WTC11 (cell line): Measurements from ENCODE around the gene ADM5. TPM values are rescaled to one million over a fixed set of nuclear protein-coding genes. Genes with fewer than 3 reads are reported as not detected.
A peak's percentile ranks its signal among the peaks of the same experiment; 100 is the strongest.

ENCODE experiments used
- ATAC-seq: fragments of 200-7000 bp; cut with Tn5 transposase; 2 replicates; pipeline ENCODE4 v1.10.0; 2021; ENCODE audit warnings: mild to moderate bottlenecking, moderate library complexity
- CTCF ChIA-PET: fragments of 300-600 bp; sonication (Branson Sonifier 250); formaldehyde crosslinking; loops from one replicate; lab custom pipeline; 2021; ENCODE audit warnings: antibody characterized with exemption; lab: Charles Lee
- POLR2A ChIA-PET: fragments of 350-600 bp; sonication (Branson Sonifier 250); formaldehyde crosslinking; loops from one replicate; lab custom pipeline; 2021; ENCODE audit warnings: antibody characterized with exemption; lab: Charles Lee
- DNase-seq: peaks from one replicate; pipeline ENCODE4 v3.0.0; 2021; ENCODE audit warnings: low spot score
- H3K27ac Mint-ChIP-seq: 2 replicates; pipeline ENCODE4 v1.8.0; 2021; ENCODE audit warnings: mixed read lengths
- H3K27me3 Mint-ChIP-seq: 2 replicates; pipeline ENCODE4 v1.8.0; 2021; ENCODE audit warnings: low read depth, mild to moderate bottlenecking, moderate library complexity, mixed read lengths
- H3K36me3 Mint-ChIP-seq: 2 replicates; pipeline ENCODE4 v1.8.0; 2021; ENCODE audit warnings: mixed read lengths
- H3K4me1 Mint-ChIP-seq: 2 replicates; pipeline ENCODE4 v1.8.0; 2022; ENCODE audit warnings: mixed read lengths
- H3K4me3 Mint-ChIP-seq: 2 replicates; pipeline ENCODE4 v1.8.0; 2021; ENCODE audit warnings: mild to moderate bottlenecking, moderate library complexity, mixed read lengths
- H3K9me3 Mint-ChIP-seq: 2 replicates; pipeline ENCODE4 v1.8.0; 2021; ENCODE audit warnings: mixed read lengths
- ATF2 ChIP-seq: sonication (generic); formaldehyde crosslinking; IDR thresholded peaks from 2 replicates; pipeline ENCODE4 v1.8.1; 2022; ENCODE audit warnings: low read depth, missing genetic modification reagents, borderline replicate concordance
- CBFB ChIP-seq: sonication (generic); formaldehyde crosslinking; IDR thresholded peaks from 2 replicates; pipeline ENCODE4 v1.8.1; 2022; ENCODE audit warnings: mild to moderate bottlenecking, low read depth, missing genetic modification reagents
- CTCF ChIP-seq: fragments of 200-600 bp; IDR thresholded peaks from 2 replicates; pipeline ENCODE4 v1.8.0; 2022; ENCODE audit warnings: antibody characterized with exemption
- E2F5 ChIP-seq: sonication (generic); formaldehyde crosslinking; IDR thresholded peaks from 2 replicates; pipeline ENCODE4 v1.8.1; 2022; ENCODE audit warnings: mild to moderate bottlenecking, moderate library complexity, missing genetic modification reagents
- HMGXB4 ChIP-seq: sonication (generic); formaldehyde crosslinking; IDR thresholded peaks from 2 replicates; pipeline ENCODE4 v1.8.1; 2023; ENCODE audit warnings: mild to moderate bottlenecking, moderate library complexity, missing genetic modification reagents
- JAZF1 ChIP-seq: fragments of 250-450 bp; sonication (Bioruptor Pico); IDR thresholded peaks from 2 replicates; pipeline ENCODE4 v1.9.0; 2021; ENCODE audit warnings: moderate library complexity, mild to moderate bottlenecking, inconsistent platforms
- MAX ChIP-seq: sonication (generic); formaldehyde crosslinking; IDR thresholded peaks from 2 replicates; pipeline ENCODE4 v1.8.0; 2022; ENCODE audit warnings: mild to moderate bottlenecking, missing genetic modification reagents
- MXD4 ChIP-seq: fragments of 250-450 bp; sonication (Bioruptor Pico); IDR thresholded peaks from 2 replicates; pipeline ENCODE4 v1.8.0; 2021; ENCODE audit warnings: mild to moderate bottlenecking, moderate library complexity, borderline replicate concordance
- NFYB ChIP-seq: sonication (generic); formaldehyde crosslinking; conservative IDR thresholded peaks from 2 replicates; pipeline ENCODE4 v1.8.0; 2022; ENCODE audit warnings: low read depth, missing genetic modification reagents
- NR1H2 ChIP-seq: sonication (generic); formaldehyde crosslinking; IDR thresholded peaks from 2 replicates; pipeline ENCODE4 v1.9.0; 2021; ENCODE audit warnings: mild to moderate bottlenecking, moderate library complexity, missing genetic modification reagents
- PRDM15 ChIP-seq: sonication (generic); formaldehyde crosslinking; IDR thresholded peaks from 2 replicates; pipeline ENCODE4 v1.8.0; 2022; ENCODE audit warnings: missing genetic modification reagents
- SMAD3 ChIP-seq: sonication (generic); formaldehyde crosslinking; IDR thresholded peaks from 2 replicates; pipeline ENCODE4 v1.8.0; 2022; ENCODE audit warnings: missing genetic modification reagents, mild to moderate bottlenecking, borderline replicate concordance
- STAT6 ChIP-seq: sonication (generic); formaldehyde crosslinking; conservative IDR thresholded peaks from 2 replicates; pipeline ENCODE4 v1.8.1; 2023; ENCODE audit warnings: mild to moderate bottlenecking, low read depth, missing genetic modification reagents, moderate library complexity
- TEAD1 ChIP-seq: sonication (generic); formaldehyde crosslinking; IDR thresholded peaks from 2 replicates; pipeline ENCODE4 v1.8.0; 2022; ENCODE audit warnings: mild to moderate bottlenecking, missing genetic modification reagents
- ZNF263 ChIP-seq: sonication (generic); formaldehyde crosslinking; IDR thresholded peaks from 2 replicates; pipeline ENCODE4 v1.8.1; 2022; ENCODE audit warnings: low read depth, mild to moderate bottlenecking, moderate library complexity, missing genetic modification reagents
- ZNF281 ChIP-seq: sonication (generic); formaldehyde crosslinking; IDR thresholded peaks from 2 replicates; pipeline ENCODE4 v1.8.0; 2023; ENCODE audit warnings: mild to moderate bottlenecking, missing genetic modification reagents
- ZNF512 ChIP-seq: sonication (generic); formaldehyde crosslinking; IDR thresholded peaks from 2 replicates; pipeline ENCODE4 v1.8.1; 2022; ENCODE audit warnings: missing genetic modification reagents, borderline replicate concordance
- total RNA-seq: library from RNA; stranded (reverse); gene quantifications from 3 replicates; pipeline ENCODE4 v1.2.3, GENCODE V29; 2021

ADM5 gene
- total RNA-seq, 1 experiment from 2014 or later, result 6.7 TPM

- no peak for TF ChIP-seq CTCF
- no peak for TF ChIP-seq NFYB (CRISPR knock-in tag)
- no peak for TF ChIP-seq TEAD1 (CRISPR knock-in tag)
- TF ChIP-seq HMGXB4 (CRISPR knock-in tag), result no peak
- no peak for TF ChIP-seq ATF2
- no peak for TF ChIP-seq NR1H2
- TF ChIP-seq SMAD3, result no peak
- TF ChIP-seq STAT6 (CRISPR knock-in tag), result no peak
- TF ChIP-seq, all 79 proteins: peak for 0
These were observed 2.2 kb upstream of the ADM5 start (continued) for GRCh38 chr19:49687150-49687549.

GRCh38 chr19:49687566-49688316 lies 1.7 kb upstream of the ADM5 start:
- Mint-ChIP-seq H3K4me1 (peaks cover 48% of the 10 kb centered on the region), H3K27ac (peak overlapping the region; percentile 81), H3K4me3 (no peak overlapping the region), H3K9me3 (no peaks in the 10 kb centered on the region), H3K36me3 (peaks cover 42% of the 10 kb centered on the region), H3K27me3 (no peaks in the 10 kb centered on the region)
- ATAC-seq, result no peak
- DNase-seq, result no peak
- ChIA-PET CTCF (interaction anchor here (0.7 to 3.8 kb wide), 3 partner anchors 9 to 198 kb away, joined by 3 to 19 read pairs (median 14); no protein-coding TSS in a partner anchor), POLR2A (interaction anchor here (0.6 to 5.9 kb wide), 4 partner anchors 12 to 45 kb away, joined by 3 to 38 read pairs (median 6); partner anchors contain the start of genes PRMT1 and SCAF1)
- TF ChIP-seq MXD4 (CRISPR knock-in tag) (no peak), MAX (CRISPR knock-in tag) (no peak), CBFB (no peak), E2F5 (no peak), PRDM15 (CRISPR knock-in tag) (no peak), ZNF281 (CRISPR knock-in tag) (no peak), JAZF1 (CRISPR knock-in tag) (no peak), ZNF263 (CRISPR knock-in tag) (no peak), ZNF512 (no peak)
